HCT116 (cell line): ENCODE measurements around the gene LRRC46.

ENCODE experiments used
- CBX3 ChIP-seq: IDR thresholded peaks from 2 replicates; pipeline ENCODE4 v1.6.1; 2012; ENCODE audit warnings: low read depth
- CEBPB ChIP-seq: IDR thresholded peaks from 2 replicates; pipeline ENCODE4 v1.6.1; 2012; ENCODE audit warnings: low read depth
- CTCF ChIP-seq, 3 experiments: fragments of 200-600 bp in 1 of 3; sonication (generic) in 1 of 3; IDR thresholded peaks in 2 of 3; conservative IDR thresholded peaks in 1 of 3; 2 replicates each; pipeline ENCODE4 v1.5.1; 2012 to 2017; ENCODE audit warnings: low read depth in 2 of 3, low read length in 2 of 3, antibody characterized with exemption in 1 of 3, borderline replicate concordance in 1 of 3, control low read depth in 1 of 3, mild to moderate bottlenecking in 1 of 3, mixed read lengths in 1 of 3, mixed run types in 1 of 3, moderate library complexity in 1 of 3; ENCODE audit not compliant: insufficient read depth in 1 of 3
- EGR1 ChIP-seq: IDR thresholded peaks from 2 replicates; pipeline ENCODE4 v1.6.1; 2012; ENCODE audit warnings: low read depth
- ELF1 ChIP-seq: IDR thresholded peaks from 2 replicates; pipeline ENCODE4 v1.6.1; 2012; ENCODE audit warnings: low read depth, borderline replicate concordance
- EZH2 ChIP-seq: fragments of 200-600 bp; sonication (generic); IDR thresholded peaks from 2 replicates; pipeline ENCODE4 v1.6.1; 2017; ENCODE audit warnings: antibody characterized with exemption, mixed run types
- MAX ChIP-seq: IDR thresholded peaks from 2 replicates; pipeline ENCODE4 v1.6.1; 2012
- POLR2A ChIP-seq: IDR thresholded peaks from 2 replicates; pipeline ENCODE4 v1.7.0; 2011; ENCODE audit warnings: borderline replicate concordance; ENCODE audit not compliant: insufficient read depth, insufficient read length; ENCODE audit errors: extremely low read depth
- POLR2AphosphoS5 ChIP-seq: IDR thresholded peaks from 2 replicates; pipeline ENCODE4 v1.6.1; 2011; ENCODE audit warnings: mild to moderate bottlenecking, low read depth, low read length, moderate library complexity
- RAD21 ChIP-seq: IDR thresholded peaks from 2 replicates; pipeline ENCODE4 v1.6.1; 2012; ENCODE audit warnings: low read depth, mild to moderate bottlenecking
- SRF ChIP-seq: IDR thresholded peaks from 2 replicates; pipeline ENCODE4 v1.6.1; 2012; ENCODE audit warnings: low read depth
- YY1 ChIP-seq: IDR thresholded peaks from 2 replicates; pipeline ENCODE4 v1.6.1; 2011; ENCODE audit warnings: low read length, low read depth, moderate library complexity, mild to moderate bottlenecking; ENCODE audit not compliant: insufficient replicate concordance; ENCODE audit errors: extremely low read depth
- ZFX ChIP-seq: fragments of 450-650 bp; IDR thresholded peaks from 2 replicates; pipeline ENCODE4 v1.6.1; 2017

GRCh38 chr17:47847341-47848197 lies 16.1 kb downstream of the LRRC46 start:
- TF ChIP-seq CTCF (IDR thresholded peaks at IDR 0.05 in 2 of 3, conservative IDR thresholded peaks at IDR 0.05 in 1 of 3; ENCODE audit: borderline replicate concordance in 1 of 3, insufficient read depth in 1 of 3, low read depth in 2 of 3, low read length in 2 of 3) (peak; percentile 11 to 86 (median 81); a peak in 5 of 6 replicates), CEBPB (no peak), EZH2 (no peak), RAD21 (no peak), POLR2A (no peak), EGR1 (no peak), MAX (no peak), SRF (no peak), POLR2AphosphoS5 (no peak), CBX3 (no peak), YY1 (no peak), ELF1 (no peak), ZFX (no peak)
